A549 treated with dexamethasone at 1 μM for 4 hours (cell line): Measurements from ENCODE around the gene DLD. TPM values are rescaled to one million over a fixed set of nuclear protein-coding genes. Genes with fewer than 3 reads are reported as not detected.

ENCODE experiments used
- total RNA-seq: library from RNA; stranded (reverse); fragments of 200-300 nt; extraction: Qiagen RNA extraction; gene quantifications from 5 replicates; pipeline ENCODE4 v1.2.3, GENCODE V29; 2022

The DLD gene
- 81.4 to 102 TPM (median 92.0 TPM) in 5 replicates for total RNA-seq

GRCh38 chr7:107890962-107891635 lies at the start of gene DLD:
TSS of gene DLD (plus strand) at chr7:107891183. CDS start at chr7:107891251, 68 bp downstream.

Other genes starting within 250 kb of the DLD start
- 0.02 to 0.11 TPM (median 0.06 TPM) in 5 replicates for gene SLC26A4, start 230.4 kb upstream of the DLD start, total RNA-seq
- gene CBLL1, start 147.0 kb upstream of the DLD start, total RNA-seq = 32.6 to 51.5 TPM (median 42.4 TPM) in 5 replicates
- 0.07 TPM in 1 of 5 replicates, not detected in the others for gene SLC26A3, start 88.0 kb upstream of the DLD start, total RNA-seq
- 106 to 129 TPM (median 124 TPM) in 5 replicates for gene LAMB1, start 112.0 kb downstream of the DLD start, total RNA-seq
- 0.13 to 0.36 TPM (median 0.19 TPM) in 5 replicates for gene LAMB4, start 239.2 kb downstream of the DLD start, total RNA-seq